RPMI8226 (cell line): Measurements from ENCODE around the gene ARRDC4.
A peak's percentile ranks its signal among the peaks of the same experiment; 100 is the strongest.

ENCODE experiments used
- DNase-seq: peaks from one replicate; pipeline ENCODE4 v3.0.0-alpha.2; 2015

ARRDC4 gene

DNA sequence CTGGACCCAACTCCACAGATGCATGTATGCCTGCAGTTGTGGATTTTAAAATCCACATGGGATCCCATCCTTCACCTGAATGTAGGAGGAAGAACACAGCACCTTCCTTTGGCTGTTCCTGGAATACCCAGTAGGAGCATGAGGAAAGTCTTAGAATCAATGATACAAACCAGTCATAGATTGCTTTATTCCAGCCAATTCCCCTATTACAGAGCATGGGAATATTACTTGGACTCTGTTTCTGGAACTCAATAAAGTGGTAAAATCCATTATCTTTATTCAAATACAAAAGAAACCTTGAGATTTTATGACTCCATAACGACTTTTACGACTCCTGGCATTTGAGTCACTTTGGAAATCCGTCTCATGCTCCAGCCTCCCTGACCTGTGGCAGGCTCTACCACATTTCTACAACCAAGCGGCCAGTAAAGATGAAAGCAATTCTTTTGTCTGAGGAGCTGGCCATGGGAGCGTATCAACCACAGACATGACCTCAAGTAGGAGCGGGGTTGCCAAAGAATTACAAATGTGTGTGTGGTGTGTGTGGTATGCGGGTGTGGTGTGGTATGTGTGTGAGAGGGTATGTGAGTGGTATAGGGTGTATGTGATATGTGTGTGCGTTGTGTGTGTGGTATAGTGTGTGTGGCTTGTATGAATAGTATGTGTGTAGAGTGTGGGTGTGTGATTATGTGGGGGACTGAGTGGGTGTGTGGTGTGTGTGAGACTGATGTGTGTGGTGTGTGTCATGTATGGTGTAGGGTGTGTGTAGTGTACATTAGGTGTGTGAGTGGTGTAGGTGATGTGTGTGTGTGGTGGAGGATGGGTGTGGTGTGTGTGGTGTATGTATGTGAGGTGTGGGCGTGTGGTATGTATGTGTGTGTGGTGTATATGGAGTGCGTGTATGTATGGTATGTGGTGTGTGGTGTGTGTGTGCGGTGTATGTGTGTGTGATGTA is 40.0 kb downstream of the ARRDC4 start:
- no peak for DNase-seq

DNA sequence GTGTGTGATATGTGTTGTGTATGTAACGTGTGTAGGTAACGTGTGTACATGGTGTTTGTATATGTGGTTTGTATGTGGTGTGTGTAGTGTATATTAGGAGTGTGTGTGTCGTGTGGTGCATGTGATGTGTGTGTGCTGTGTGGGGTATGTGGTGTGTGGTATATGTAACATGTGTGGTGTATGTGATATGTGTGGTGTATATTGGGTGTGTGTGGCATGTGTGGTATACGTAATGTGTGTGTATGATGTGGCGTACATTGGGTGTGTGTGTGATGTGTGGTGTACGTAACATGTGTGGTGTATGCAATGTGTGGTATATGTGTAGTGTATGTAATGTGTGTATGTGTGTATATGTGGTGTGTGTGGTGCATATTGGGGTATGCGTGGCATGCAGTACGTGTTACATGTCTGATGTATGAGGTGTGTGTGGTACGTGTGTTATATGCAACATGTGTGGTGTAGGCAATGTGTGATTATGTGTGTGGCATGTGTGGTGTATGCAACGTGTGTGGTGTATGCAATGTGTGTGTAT is 41.2 kb downstream of the ARRDC4 start:
- DNase-seq, result no peak

DNA sequence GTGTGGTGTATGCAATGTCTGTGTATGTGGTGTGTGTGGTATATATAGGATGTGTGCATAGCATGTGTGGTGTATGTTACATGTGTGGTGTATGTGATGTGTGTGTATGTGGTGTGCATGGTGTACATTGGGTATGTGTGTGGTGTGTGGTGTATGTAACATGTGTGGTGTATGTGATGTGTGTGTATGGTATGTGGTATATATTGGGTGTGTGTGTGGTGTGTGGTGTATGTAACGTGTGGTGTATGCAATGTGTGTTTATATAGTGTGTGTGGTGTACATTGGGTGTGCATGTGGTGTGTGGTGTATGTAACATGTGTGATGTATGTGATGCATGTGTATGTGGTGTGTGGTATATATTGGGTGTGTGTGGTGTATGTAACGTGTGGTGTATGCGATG is 41.9 kb downstream of the ARRDC4 start:
- no peak for DNase-seq

DNA sequence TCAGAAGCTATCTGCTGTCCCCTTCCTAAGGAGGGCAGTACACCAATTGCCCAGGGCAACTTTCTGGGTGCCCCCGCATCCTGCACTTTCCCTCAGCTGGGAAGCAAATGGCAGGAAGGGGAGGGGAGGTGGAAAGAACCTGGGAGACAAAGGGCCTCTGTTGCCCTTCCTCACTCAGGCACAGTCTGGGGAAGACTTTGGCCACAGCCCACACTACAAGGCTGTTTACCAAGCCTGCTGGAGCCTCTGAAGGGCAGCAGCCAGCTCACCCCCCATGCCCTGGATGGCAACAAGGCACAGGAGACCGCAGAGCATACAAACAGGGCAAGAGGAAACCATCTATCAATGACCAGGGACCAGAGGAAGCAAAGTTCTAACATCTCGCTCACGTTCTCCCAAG is 42.4 kb downstream of the ARRDC4 start:
- DNase-seq, result no peak

DNA sequence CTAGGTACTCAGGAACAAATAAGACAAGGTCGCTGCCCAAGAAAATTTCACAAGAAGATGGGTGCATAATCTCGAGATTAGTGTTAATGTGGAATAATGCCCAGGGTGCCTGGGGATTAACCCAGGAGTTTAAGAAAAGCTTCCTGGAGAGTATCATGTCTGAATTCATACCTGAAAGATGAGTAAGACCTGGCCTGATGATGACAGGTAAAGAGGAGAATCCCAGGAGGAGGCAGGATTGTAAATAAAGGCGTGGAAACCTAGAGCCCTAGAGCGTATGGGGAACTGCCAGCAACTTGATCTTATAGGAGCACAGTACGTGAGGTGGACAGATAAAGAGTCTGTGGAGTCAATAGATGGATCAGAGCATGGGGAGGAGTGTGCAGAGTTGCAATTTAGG is 43.0 kb downstream of the ARRDC4 start:
- DNase-seq, result no peak

DNA sequence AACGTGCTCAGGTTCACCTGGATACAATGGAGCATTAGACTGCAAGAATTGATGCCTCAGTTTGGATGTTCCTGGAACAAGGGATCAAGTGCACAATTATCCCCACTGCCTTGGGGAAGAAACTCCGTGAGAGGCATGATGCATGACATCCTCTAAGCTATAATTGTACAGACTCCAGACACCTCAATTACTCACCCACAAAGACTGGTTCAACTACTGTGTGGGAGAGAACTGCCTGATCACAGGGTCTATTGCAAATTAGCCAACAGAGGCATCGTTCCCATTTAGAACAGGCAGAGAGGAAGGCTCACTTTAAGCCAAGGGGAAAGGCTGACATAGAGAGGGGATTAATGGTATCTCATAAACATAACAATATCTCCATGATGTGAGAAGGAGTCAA is 43.5 kb downstream of the ARRDC4 start:
- DNase-seq, result no peak

DNA sequence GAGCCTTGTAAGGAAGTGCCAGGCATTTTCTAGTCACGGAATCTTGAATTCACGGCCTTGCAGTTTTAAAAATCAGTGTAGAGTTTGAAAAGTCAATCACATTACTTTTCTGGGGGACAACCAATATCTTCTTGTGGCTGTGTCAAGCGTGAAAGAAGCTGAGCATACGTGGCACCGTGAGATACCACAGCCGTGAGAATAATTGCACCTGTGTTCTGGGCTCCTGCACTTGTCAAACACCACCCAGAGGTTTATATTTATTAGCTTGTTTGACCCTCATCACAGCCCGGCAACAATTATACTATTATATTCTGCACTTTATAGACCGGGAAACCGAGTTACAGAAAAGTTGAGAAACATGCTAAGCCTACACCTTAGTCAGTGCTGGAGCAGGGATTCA is 45.2 kb downstream of the ARRDC4 start:
- no peak for DNase-seq

DNA sequence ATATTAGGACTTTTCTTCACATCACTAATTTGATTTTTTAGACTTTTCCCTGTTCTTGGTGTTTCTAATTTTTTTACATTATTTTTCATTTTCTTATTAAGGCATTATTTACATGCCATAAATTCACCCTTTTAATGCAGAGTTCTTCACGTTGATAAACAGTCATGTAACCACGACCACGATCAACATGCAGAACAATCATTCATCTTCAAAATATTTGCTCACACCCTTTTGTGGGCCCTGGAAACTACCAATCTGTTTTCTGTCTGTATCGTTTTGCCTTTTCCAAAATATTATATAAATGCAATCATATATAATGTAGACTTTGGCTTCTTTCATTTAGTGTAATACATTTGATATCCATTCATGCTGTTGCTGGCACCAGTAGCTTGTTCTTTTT is 48.7 kb downstream of the ARRDC4 start:
- DNase-seq, result no peak

DNA sequence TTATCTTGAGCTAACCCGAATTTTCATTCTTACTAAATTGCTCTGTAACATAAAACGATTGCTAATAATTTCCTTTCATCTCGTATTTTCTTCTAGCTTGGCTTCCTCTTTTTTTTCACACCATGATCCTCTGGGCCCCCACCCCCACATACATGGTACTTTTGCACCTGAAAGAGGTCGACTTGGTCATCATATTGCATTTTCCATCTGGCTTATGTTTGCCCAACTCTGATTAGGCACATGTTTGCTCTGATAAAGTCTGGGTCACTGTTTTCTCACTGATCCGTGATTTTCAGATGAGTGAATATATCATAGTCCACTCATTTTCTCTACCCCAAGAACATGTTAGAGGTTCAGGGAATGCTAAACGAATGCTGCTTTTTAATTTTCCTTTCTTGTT is 49.5 kb downstream of the ARRDC4 start:
- peak; percentile 42 for DNase-seq

DNA sequence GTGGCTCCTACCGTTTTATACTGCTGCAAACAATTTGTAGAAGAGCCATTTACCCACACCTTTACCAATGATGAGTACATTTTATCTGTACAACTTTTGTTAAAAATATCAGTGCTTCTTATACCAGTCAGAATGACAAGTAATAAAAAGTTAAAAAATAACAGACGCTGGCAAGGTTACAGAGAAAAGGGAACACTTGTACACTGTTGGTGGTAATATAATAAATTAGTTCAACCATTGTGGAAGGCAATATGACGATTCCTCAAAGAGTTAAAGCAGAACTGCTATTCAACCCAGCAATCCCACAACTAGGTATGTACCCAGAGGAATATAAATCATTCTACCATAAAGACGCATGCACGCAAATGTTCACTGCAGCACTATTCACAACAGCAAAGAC is 51.9 kb downstream of the ARRDC4 start:
- no peak for DNase-seq

DNA sequence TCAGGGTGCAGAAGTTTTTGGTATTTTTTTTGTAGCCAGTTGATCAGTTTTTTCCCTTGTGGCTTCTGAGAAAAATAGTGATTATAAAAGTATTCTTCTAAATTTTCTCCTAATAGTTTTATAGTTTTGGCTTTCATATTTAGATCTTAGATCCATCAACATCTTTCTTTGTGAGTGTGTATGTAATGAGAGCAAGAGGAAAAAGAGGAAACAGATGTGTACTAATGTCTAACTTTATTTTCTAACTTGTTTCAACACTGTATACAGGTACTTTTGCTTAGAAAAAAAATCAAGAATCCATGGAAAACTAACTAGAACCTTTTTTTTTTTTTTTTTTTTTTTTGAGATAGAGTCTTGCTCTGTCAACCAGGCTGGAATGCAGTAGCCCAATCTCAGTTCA is 53.1 kb downstream of the ARRDC4 start:
- DNase-seq, result no peak

DNA sequence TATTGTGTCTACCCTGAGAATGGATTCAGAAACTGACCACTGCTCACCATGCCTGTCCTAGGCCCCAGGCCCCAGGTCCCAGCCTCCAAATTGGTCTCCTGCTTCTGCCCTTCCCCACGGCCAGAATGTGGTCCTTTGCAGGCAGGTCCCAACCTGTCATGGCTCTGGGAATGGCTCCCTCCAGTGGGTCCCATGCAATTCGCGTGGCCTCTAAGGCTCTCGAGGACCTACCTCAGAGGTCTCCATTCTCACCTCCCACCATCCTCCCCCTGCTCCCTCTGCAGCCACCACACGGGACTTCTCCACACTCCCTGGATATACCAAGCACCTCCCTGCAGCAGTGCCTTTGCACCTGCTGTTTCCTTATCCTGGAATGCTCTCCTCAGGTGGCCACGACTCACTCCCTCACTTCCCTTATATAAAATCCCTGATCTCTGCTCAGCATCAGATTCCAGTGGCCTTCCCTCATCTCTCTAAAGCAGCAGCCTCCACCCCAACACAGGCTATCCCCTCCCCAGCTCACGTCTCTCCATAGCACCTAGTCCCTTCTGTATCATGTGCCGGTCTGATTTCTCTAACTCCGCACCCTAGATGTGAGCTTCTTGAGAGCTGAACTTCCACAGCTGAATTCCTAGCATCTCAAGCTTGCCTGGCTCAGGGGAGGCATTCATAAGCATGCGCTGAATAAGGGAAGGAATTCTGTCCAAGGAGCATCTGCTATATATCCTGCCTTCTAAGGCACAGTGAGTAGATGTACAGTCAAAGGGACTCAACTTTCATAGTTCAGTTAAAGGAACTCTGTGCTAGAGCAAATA is 56.9 kb downstream of the ARRDC4 start:
- no peak for DNase-seq

DNA sequence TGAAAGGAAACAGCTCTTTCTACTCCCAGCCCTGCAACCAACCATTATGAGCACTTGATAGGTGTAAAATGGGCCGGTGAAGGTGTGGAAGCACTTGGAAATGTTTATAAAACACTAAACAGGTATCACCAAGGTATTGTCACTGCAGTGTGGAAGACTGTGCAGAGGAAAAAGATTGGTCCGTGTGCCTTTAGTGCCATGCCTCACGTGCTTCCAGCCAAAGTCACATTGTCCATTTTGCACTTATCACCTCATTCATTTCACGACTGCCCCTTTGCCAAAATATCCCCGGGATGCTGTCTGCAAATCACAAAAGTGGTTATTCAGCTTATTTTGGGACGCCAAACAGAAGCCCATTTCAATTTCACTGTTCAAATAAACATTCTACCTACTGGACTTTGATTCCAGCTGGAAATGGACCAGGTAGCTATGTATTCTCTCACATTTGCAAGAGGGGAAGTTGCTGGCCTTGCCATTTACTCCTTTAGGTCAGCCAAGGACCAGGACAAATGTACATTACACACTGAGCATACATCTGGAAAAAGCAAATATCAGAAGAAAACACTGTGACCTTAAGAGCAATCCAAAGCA is 58.4 kb downstream of the ARRDC4 start:
- DNase-seq, result no peak
